ENCODE data around the gene PAQR6. TPM values are rescaled to one million over a fixed set of nuclear protein-coding genes. Genes with fewer than 3 reads are reported as not detected.

The PAQR6 gene
- polyA plus RNA-seq, 1 donor from 2014 or later, result 16.8 TPM

DNA sequence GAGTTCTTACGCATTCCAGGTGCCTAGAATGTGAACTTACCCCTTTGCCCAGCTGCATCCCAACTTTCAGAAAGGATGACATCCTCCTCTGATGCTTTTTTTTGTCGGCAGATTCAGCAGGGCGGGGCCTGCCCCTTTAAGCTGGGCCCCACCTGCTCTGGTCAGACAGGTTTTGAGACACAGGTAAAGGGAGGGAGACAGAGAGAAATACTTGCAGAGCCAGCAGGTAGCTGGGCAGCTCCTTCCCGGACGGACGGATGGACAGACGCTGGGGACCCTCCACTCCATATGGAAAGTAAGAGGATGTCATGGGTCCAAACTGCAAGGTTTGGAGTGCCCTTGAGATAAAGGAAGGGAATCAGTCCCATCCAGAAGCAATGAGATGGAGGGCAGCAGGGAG, 36.3 kb upstream of the PAQR6 start, which contains the start of gene TMEM79:
Gene TMEM79, plus strand, starts transcription at position 214 of the 400 bp plus-strand sequence. CDS start 902 bp downstream, outside the sequence.
- Histone ChIP-seq H3F3A (ENCODE audit: insufficient read depth, low read length, poor library complexity, severe bottlenecking) (no peaks in the 10 kb centered on the region), H2AFZ (ENCODE audit: low read depth, low read length) (peak within 1 kb of the TSS; percentile 83), H4K20me1 (ENCODE audit: insufficient read depth) (no peaks in the 10 kb centered on the region), H3K36me3 (ENCODE audit: insufficient read depth, low read length) (no peaks in the 10 kb centered on the region), H3K4me3 (ENCODE audit: low read length) (peak within 1 kb of the TSS; percentile 78), H3K27me3 (ENCODE audit: insufficient read depth, low read depth, low read length) (no peaks in the 10 kb centered on the region), H3K79me2 (replicated peaks; ENCODE audit: insufficient read depth, low read length) (peaks cover 34% of the 10 kb centered on the region), H3K9ac (ENCODE audit: low read length) (peak within 1 kb of the TSS; percentile 80), H3K27ac (ENCODE audit: low read length) (peak within 1 kb of the TSS; percentile 56), H3K9me3 (ENCODE audit: low read length) (no peaks in the 10 kb centered on the region), H3K9me2 (ENCODE audit: insufficient read depth, low read length) (no peaks in the 10 kb centered on the region), H3K4me2 (ENCODE audit: low read length) (peak within 1 kb of the TSS; percentile 81)
- no peak for TF ChIP-seq RAD21 (conservative IDR thresholded peaks at IDR 0.05)
- TF ChIP-seq TAF1 (IDR thresholded peaks at IDR 0.05; ENCODE audit: low read depth), result no peak
- TF ChIP-seq POLR2AphosphoS5 (IDR thresholded peaks at IDR 0.05), result no peak
- no peak for TF ChIP-seq SMC3 (conservative IDR thresholded peaks at IDR 0.05; ENCODE audit: poor library complexity)
- TF ChIP-seq, protein P1, sequence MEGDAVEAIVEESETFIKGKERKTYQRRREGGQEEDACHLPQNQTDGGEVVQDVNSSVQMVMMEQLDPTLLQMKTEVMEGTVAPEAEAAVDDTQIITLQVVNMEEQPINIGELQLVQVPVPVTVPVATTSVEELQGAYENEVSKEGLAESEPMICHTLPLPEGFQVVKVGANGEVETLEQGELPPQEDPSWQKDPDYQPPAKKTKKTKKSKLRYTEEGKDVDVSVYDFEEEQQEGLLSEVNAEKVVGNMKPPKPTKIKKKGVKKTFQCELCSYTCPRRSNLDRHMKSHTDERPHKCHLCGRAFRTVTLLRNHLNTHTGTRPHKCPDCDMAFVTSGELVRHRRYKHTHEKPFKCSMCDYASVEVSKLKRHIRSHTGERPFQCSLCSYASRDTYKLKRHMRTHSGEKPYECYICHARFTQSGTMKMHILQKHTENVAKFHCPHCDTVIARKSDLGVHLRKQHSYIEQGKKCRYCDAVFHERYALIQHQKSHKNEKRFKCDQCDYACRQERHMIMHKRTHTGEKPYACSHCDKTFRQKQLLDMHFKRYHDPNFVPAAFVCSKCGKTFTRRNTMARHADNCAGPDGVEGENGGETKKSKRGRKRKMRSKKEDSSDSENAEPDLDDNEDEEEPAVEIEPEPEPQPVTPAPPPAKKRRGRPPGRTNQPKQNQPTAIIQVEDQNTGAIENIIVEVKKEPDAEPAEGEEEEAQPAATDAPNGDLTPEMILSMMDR (IDR thresholded peaks at IDR 0.05; ENCODE audit: poor library complexity, severe bottlenecking), result no peak
- TF ChIP-seq, protein P2, sequence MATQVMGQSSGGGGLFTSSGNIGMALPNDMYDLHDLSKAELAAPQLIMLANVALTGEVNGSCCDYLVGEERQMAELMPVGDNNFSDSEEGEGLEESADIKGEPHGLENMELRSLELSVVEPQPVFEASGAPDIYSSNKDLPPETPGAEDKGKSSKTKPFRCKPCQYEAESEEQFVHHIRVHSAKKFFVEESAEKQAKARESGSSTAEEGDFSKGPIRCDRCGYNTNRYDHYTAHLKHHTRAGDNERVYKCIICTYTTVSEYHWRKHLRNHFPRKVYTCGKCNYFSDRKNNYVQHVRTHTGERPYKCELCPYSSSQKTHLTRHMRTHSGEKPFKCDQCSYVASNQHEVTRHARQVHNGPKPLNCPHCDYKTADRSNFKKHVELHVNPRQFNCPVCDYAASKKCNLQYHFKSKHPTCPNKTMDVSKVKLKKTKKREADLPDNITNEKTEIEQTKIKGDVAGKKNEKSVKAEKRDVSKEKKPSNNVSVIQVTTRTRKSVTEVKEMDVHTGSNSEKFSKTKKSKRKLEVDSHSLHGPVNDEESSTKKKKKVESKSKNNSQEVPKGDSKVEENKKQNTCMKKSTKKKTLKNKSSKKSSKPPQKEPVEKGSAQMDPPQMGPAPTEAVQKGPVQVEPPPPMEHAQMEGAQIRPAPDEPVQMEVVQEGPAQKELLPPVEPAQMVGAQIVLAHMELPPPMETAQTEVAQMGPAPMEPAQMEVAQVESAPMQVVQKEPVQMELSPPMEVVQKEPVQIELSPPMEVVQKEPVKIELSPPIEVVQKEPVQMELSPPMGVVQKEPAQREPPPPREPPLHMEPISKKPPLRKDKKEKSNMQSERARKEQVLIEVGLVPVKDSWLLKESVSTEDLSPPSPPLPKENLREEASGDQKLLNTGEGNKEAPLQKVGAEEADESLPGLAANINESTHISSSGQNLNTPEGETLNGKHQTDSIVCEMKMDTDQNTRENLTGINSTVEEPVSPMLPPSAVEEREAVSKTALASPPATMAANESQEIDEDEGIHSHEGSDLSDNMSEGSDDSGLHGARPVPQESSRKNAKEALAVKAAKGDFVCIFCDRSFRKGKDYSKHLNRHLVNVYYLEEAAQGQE (IDR thresholded peaks at IDR 0.05; ENCODE audit: borderline replicate concordance), result no peak

DNA sequence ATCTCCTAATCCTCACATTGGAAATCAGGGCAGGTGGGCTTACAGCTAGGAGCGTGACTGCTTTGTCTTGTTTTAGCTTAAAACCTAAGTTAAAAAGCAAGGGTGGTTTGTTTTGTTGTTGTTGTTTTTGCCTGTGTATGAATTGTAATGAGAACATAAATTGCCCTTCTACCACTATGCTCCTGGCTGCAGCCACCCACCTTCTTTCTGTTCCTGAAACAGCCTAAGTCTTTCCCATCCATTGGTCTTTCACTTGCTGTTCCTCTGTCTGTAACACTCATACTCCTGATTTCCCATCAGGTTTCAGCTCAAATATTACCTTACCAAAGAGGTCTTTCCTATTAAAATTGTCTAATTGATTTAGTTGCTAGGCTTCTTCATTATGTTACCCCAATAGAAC, 35.7 kb upstream of the PAQR6 start:
- H3K9me3 ChIP-seq (ENCODE audit: low read length), result no peaks in the 10 kb centered on the region
- peak overlapping the region; percentile 80 for H3K9ac ChIP-seq (ENCODE audit: low read length)
- peak overlapping the region; percentile 56 for H3K27ac ChIP-seq (ENCODE audit: low read length)
- H3K36me3 ChIP-seq (ENCODE audit: insufficient read depth, low read length), result no peaks in the 10 kb centered on the region
- H3F3A ChIP-seq (ENCODE audit: insufficient read depth, low read length, poor library complexity, severe bottlenecking), result no peaks in the 10 kb centered on the region
- H3K4me3 ChIP-seq (ENCODE audit: low read length), result peak overlapping the region; percentile 78
- peak overlapping the region; percentile 81 for H3K4me2 ChIP-seq (ENCODE audit: low read length)
- TF ChIP-seq TAF1 (IDR thresholded peaks at IDR 0.05; ENCODE audit: low read depth) (no peak), SMC3 (conservative IDR thresholded peaks at IDR 0.05; ENCODE audit: poor library complexity) (no peak), POLR2AphosphoS5 (IDR thresholded peaks at IDR 0.05) (no peak), RAD21 (conservative IDR thresholded peaks at IDR 0.05) (no peak), EP300 (conservative IDR thresholded peaks at IDR 0.05; ENCODE audit: poor library complexity, severe bottlenecking) (no peak), MXI1 (conservative IDR thresholded peaks at IDR 0.05; ENCODE audit: poor library complexity, severe bottlenecking) (no peak), EZH2 (IDR thresholded peaks at IDR 0.05; ENCODE audit: borderline replicate concordance, insufficient read depth, low read length, poor library complexity, severe bottlenecking) (no peak)
- TF ChIP-seq, protein P1 (IDR thresholded peaks at IDR 0.05; ENCODE audit: poor library complexity, severe bottlenecking), result no peak
- TF ChIP-seq, protein P2 (IDR thresholded peaks at IDR 0.05; ENCODE audit: borderline replicate concordance), result no peak
- H4K20me1 ChIP-seq (ENCODE audit: insufficient read depth), result no peaks in the 10 kb centered on the region
- no peaks in the 10 kb centered on the region for H3K9me2 ChIP-seq (ENCODE audit: insufficient read depth, low read length)
- peaks cover 34% of the 10 kb centered on the region for H3K79me2 ChIP-seq (replicated peaks; ENCODE audit: insufficient read depth, low read length)
- H2AFZ ChIP-seq (ENCODE audit: low read depth, low read length), result peak overlapping the region; percentile 83
- no peaks in the 10 kb centered on the region for H3K27me3 ChIP-seq (ENCODE audit: insufficient read depth, low read depth, low read length)

All from neural cell (in vitro differentiated cells).